ENCODE data around the gene BARX1. TPM values are rescaled to one million over a fixed set of nuclear protein-coding genes. Genes with fewer than 3 reads are reported as not detected.

BARX1 gene
- total and polyA plus RNA-seq, 9 of the 15 experiments (the other 6 are each of a cell fraction or from before 2014, with no cell fraction given) = 0.11 to 0.14 TPM; not detected in 7

DNA sequence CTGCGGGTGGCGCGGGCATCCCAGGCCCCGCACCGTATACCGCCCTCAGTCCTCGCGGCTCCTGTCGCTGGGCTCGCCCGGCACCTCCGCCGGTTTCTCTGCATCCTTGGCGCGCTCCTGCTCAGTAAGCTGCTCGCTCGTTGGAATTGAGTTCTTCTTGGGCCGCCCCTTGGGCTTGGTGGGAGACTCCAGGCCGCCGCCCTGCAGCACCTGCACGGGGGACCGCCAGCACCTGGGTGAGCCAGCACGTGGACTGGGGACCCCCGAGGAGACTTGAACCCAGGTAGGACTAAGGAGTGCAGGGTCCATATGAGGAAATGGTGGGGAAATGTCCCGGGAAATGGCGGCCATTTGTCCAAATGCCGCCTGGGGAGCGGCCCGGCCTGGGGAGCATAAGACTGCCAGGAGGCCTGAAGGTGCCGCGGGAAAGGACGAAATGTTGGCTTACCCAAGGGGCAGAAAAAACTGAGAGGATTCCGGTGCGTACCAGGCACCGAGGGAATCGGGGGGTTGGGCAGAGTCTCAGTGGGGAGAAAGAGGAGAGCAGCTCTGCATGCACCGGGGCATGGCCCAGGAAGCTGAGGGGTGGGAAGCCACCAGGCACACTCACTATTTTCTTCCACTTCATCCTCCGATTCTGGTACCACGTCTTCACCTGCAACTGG, 2.9 kb downstream of the BARX1 start:
- no peak for ATAC-seq
- DNase-seq (ENCODE audit: extremely low read depth in 1 of 4, low spot score in 3 of 4) = no peak
- Histone ChIP-seq H3K4me3 (no peak overlapping the region), H3K27me3 (ENCODE audit: control insufficient read depth in 2 of 2, insufficient read depth in 2 of 2, low read length in 2 of 2) (peaks cover 42 to 90% of the 10 kb centered on the region in 2 experiments), H3K27ac (ENCODE audit: extremely low read depth, low read depth, low read length) (no peak overlapping the region), H3K9me3 (replicated peaks; ENCODE audit: control insufficient read depth, insufficient read depth, low read depth, low read length) (no peaks in the 10 kb centered on the region), H3K36me3 (ENCODE audit: control insufficient read depth, insufficient read depth, low read length) (no peaks in the 10 kb centered on the region), H3K4me2 (ENCODE audit: insufficient read depth, low read length) (no peak overlapping the region), H3K9ac (ENCODE audit: insufficient read depth in 1 of 2, low read depth in 2 of 2, low read length in 2 of 2) (no peak overlapping the region), H4K20me1 (replicated peaks; ENCODE audit: control insufficient read depth, insufficient read depth, low read length) (peaks cover 5% of the 10 kb centered on the region; the same call in 1 of the 2 replicates), H3K9me1 (ENCODE audit: control insufficient read depth, insufficient read depth, low read length) (no peaks in the 10 kb centered on the region), H2AFZ (ENCODE audit: low read depth, low read length) (no peak overlapping the region), H3K4me1 (replicated peaks in 1 of 2; ENCODE audit: control insufficient read depth in 2 of 2, insufficient read depth in 2 of 2, low read length in 2 of 2) (peaks cover 0 to 45% of the 10 kb centered on the region in 2 experiments; a peak in 2 of 5 replicates), H3K79me2 (ENCODE audit: control insufficient read depth, insufficient read depth, low read length) (no peaks in the 10 kb centered on the region)
- intact Hi-C loops (cut with micrococcal nuclease) (no loop called here), in situ Hi-C loops (cut with MboI) (no loop called here)
- ChIA-PET CTCF (ENCODE audit: low intra/inter-chr PET ratio) (interaction anchor here (0.6 kb wide), 1 partner anchor 424 kb away, joined by 3 read pairs; no protein-coding TSS in a partner anchor), POLR2A (interaction anchor here (0.6 kb wide), 2 partner anchors 13 to 602 kb away, joined by 3 read pairs; no protein-coding TSS in a partner anchor)
- WGBS (ENCODE audit: insufficient coverage, low coverage, missing lambda C conversion rate) = 12% methylated on average over 34 of the region's 39 CpGs
- TF ChIP-seq CXXC5 (CRISPR knock-in tag; IDR thresholded peaks at IDR 0.05) (no peak), BRD4 (IDR thresholded peaks at IDR 0.05) (no peak), LEF1 (IDR thresholded peaks at IDR 0.05) (no peak), ATF7 (IDR thresholded peaks at IDR 0.05) (no peak), STAT5B (CRISPR knock-in tag; IDR thresholded peaks at IDR 0.05) (no peak), TCF7L2 (IDR thresholded peaks at IDR 0.05; ENCODE audit: low read depth, low read length) (no peak), CBFA2T3 (IDR thresholded peaks at IDR 0.05) (no peak), NCOA2 (IDR thresholded peaks at IDR 0.05; ENCODE audit: partially characterized antibody in 2 of 2) (no peak), ZNF445 (CRISPR knock-in tag; IDR thresholded peaks at IDR 0.05; ENCODE audit: low read depth) (no peak), ZNF551 (CRISPR knock-in tag; IDR thresholded peaks at IDR 0.05) (no peak)
- TF ChIP-seq, protein P1, sequence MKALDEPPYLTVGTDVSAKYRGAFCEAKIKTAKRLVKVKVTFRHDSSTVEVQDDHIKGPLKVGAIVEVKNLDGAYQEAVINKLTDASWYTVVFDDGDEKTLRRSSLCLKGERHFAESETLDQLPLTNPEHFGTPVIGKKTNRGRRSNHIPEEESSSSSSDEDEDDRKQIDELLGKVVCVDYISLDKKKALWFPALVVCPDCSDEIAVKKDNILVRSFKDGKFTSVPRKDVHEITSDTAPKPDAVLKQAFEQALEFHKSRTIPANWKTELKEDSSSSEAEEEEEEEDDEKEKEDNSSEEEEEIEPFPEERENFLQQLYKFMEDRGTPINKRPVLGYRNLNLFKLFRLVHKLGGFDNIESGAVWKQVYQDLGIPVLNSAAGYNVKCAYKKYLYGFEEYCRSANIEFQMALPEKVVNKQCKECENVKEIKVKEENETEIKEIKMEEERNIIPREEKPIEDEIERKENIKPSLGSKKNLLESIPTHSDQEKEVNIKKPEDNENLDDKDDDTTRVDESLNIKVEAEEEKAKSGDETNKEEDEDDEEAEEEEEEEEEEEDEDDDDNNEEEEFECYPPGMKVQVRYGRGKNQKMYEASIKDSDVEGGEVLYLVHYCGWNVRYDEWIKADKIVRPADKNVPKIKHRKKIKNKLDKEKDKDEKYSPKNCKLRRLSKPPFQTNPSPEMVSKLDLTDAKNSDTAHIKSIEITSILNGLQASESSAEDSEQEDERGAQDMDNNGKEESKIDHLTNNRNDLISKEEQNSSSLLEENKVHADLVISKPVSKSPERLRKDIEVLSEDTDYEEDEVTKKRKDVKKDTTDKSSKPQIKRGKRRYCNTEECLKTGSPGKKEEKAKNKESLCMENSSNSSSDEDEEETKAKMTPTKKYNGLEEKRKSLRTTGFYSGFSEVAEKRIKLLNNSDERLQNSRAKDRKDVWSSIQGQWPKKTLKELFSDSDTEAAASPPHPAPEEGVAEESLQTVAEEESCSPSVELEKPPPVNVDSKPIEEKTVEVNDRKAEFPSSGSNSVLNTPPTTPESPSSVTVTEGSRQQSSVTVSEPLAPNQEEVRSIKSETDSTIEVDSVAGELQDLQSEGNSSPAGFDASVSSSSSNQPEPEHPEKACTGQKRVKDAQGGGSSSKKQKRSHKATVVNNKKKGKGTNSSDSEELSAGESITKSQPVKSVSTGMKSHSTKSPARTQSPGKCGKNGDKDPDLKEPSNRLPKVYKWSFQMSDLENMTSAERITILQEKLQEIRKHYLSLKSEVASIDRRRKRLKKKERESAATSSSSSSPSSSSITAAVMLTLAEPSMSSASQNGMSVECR (CRISPR knock-in tag; IDR thresholded peaks at IDR 0.05) = no peak
- FAIRE-seq = no peak
- no TSS peak for BruUV-seq (replicated peaks)
